Stimulated activated CD8-positive, alpha-beta memory T cell treated with anti-CD3 and anti-CD28 coated beads, Interleukin-12 subunit alpha, Interleukin-12 subunit beta, amount 100 ng/mL, for 24 hours (primary cell): Measurements from ENCODE around the gene PRPSAP1.
"Not testable (repeated sequence)": the region's sequence is repeated elsewhere in the genome, so short reads cannot be mapped to it uniquely, and the experiment has no call there.

Source experiments
- DNase-seq: peaks from one replicate; pipeline ENCODE4 v3.0.0-alpha.2; 2020; ENCODE audit errors: extremely low read depth

PRPSAP1 gene

GRCh38 chr17:76318586-76318985 is 35.1 kb downstream of the PRPSAP1 start:
- DNase-seq: no peak

- DNase-seq: no peak
Observed at GRCh38 chr17:76317535-76317934, 36.2 kb downstream of the PRPSAP1 start.

- no peak for DNase-seq
Observed at GRCh38 chr17:76314392-76315227, 39.1 kb downstream of the PRPSAP1 start.

GRCh38 chr17:76312735-76313134 is 41.0 kb downstream of the PRPSAP1 start:
- DNase-seq: no peak

GRCh38 chr17:76309461-76309860 is 44.3 kb downstream of the PRPSAP1 start:
- no peak for DNase-seq

- DNase-seq: no peak
Observed at GRCh38 chr17:76307966-76308338, 45.8 kb downstream of the PRPSAP1 start, which contains the start of gene QRICH2. TSS of gene QRICH2 (minus strand) at chr17:76308276. CDS start at chr17:76307998, 278 bp downstream.

- DNase-seq: no peak
Observed at GRCh38 chr17:76307299-76307965, 46.3 kb downstream of the PRPSAP1 start.

GRCh38 chr17:76305135-76305454 is 48.6 kb downstream of the PRPSAP1 start:
- DNase-seq: not testable (repeated sequence)

GRCh38 chr17:76304226-76305134 is 49.2 kb downstream of the PRPSAP1 start:
- no peak for DNase-seq

- no peak for DNase-seq
Observed at GRCh38 chr17:76297436-76297835, 56.3 kb downstream of the PRPSAP1 start.

GRCh38 chr17:76296889-76297288 is 56.8 kb downstream of the PRPSAP1 start:
- DNase-seq: no peak

GRCh38 chr17:76296186-76296585 is 57.5 kb downstream of the PRPSAP1 start:
- DNase-seq: no peak

- no peak for DNase-seq
Observed at GRCh38 chr17:76293106-76293505, 60.6 kb downstream of the PRPSAP1 start.

- no peak for DNase-seq
Observed at GRCh38 chr17:76292567-76292966, 61.1 kb downstream of the PRPSAP1 start.

- DNase-seq: no peak
Observed at GRCh38 chr17:76281573-76282371, 71.9 kb downstream of the PRPSAP1 start.

GRCh38 chr17:76280650-76281049 is 73.1 kb downstream of the PRPSAP1 start:
- DNase-seq: no peak

- DNase-seq: no peak
Observed at GRCh38 chr17:76279742-76280287, 73.9 kb downstream of the PRPSAP1 start.

- DNase-seq: peak; percentile 49
Observed at GRCh38 chr17:76278952-76279741, 74.6 kb downstream of the PRPSAP1 start.

GRCh38 chr17:76278268-76278908 is 75.3 kb downstream of the PRPSAP1 start:
- no peak for DNase-seq
